GM12872 (cell line): ENCODE measurements around the gene MMP24.

ENCODE experiments used
- TF ChIP-seq, protein P1 (sequence below): IDR thresholded peaks from 3 replicates; pipeline ENCODE4 v1.5.1; 2011; ENCODE audit warnings: low read depth, mild to moderate bottlenecking, low read length, moderate library complexity; ENCODE audit not compliant: insufficient read depth

The MMP24 gene

DNA sequence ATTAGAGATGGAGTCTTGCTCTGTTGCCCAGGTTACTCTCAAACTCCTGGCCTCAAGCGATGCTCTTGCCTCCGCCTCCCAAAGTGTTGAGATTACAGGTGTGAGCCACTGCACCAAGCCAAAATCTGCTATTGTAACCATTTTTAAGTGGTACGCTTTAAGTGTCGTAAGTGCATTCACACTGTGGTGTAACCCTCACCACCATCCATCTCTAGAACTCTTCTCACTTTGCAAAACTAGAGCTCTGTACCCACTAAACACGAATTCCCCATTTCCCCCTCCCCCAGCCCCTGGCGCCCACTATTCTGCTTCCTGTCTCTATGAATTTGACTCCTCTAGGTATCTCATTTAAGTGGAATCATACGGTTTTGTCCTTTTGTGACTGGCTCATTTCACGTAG, 68.6 kb downstream of the MMP24 start:
- TF ChIP-seq, protein P1, sequence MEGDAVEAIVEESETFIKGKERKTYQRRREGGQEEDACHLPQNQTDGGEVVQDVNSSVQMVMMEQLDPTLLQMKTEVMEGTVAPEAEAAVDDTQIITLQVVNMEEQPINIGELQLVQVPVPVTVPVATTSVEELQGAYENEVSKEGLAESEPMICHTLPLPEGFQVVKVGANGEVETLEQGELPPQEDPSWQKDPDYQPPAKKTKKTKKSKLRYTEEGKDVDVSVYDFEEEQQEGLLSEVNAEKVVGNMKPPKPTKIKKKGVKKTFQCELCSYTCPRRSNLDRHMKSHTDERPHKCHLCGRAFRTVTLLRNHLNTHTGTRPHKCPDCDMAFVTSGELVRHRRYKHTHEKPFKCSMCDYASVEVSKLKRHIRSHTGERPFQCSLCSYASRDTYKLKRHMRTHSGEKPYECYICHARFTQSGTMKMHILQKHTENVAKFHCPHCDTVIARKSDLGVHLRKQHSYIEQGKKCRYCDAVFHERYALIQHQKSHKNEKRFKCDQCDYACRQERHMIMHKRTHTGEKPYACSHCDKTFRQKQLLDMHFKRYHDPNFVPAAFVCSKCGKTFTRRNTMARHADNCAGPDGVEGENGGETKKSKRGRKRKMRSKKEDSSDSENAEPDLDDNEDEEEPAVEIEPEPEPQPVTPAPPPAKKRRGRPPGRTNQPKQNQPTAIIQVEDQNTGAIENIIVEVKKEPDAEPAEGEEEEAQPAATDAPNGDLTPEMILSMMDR, result no peak

DNA sequence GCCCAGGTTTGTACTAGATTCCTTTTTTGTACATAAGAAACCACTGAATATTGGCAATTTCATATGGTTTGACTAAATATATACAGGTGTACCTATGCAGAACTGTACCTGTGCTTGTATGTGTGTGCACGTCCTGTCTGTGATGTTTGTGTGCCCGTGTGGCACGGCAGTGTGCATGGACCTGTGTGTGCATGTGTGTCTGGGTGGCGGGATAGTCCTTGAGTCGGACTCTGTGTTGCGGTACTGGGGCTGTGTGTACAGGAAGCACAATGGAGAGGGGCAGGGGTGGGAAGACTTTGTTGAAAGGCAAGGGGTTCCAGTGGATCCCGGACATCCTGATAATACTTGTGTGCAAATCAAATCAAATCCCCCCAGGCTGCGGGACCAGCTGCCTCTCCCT, 69.2 kb downstream of the MMP24 start:
- TF ChIP-seq, protein P1, result no peak

DNA sequence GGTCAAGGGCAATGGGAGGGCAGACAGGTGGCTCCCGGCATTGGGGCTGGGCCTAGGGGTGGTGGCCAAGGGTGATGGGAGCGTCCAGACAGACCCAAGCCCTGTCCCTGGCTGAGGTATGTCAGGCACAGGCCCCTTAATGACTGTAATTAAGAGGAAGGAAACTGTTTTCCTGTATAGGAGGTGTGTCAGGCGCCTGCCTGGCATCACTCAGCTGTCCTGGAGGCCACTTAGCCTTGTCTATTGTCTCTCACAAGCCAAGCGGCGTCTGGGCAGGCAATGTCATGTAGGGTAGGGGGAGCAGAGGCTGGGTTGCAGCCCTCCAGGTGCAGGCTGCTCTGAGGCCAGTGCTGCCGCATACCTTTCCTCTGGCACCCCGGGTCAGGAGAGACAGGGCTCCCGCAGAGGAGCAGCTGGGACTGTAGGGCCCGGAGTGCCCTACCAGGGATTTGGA, 69.6 kb downstream of the MMP24 start:
- TF ChIP-seq, protein P1, result no peak

DNA sequence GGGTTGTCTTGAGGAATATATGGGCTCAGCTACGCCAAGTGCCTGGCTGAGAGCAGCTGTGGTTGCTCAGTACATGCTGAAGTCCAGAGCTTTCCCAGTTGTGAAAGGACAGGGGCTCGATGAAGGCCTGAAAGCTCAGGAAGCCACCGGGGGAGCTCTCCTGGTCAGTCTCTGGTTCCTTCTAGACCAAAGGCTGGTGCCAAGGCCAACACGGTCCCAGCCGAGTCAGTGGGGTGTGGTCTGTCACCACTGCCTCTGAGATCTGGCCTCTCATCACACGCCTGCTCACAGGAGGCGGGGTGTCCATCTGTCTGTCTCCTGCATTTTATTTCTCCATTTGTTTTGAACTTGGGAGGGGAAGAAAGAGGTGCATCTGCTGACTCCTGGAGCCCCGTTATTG, 70.7 kb downstream of the MMP24 start:
- TF ChIP-seq, protein P1, result no peak

DNA sequence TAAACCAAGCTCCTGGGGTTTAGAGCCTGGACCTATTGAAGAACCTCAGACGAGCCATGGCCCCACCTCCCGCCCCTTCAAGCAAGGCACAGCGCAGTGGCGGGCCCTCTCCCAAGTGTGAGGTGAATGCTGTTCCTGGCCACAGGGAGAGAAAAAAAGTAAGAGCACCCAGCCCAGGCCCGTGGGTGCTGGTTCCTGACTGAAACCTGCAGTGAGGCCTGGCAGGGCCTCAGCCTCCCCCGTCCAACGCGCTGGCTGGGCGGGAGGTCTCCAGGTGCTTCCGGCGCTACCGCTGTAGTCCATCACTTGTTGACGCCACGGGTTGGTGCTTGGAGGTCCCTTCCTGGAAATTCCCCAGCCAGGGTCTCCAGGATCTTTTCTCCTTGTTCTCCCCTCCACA, 71.2 kb downstream of the MMP24 start:
- TF ChIP-seq, protein P1, result no peak

DNA sequence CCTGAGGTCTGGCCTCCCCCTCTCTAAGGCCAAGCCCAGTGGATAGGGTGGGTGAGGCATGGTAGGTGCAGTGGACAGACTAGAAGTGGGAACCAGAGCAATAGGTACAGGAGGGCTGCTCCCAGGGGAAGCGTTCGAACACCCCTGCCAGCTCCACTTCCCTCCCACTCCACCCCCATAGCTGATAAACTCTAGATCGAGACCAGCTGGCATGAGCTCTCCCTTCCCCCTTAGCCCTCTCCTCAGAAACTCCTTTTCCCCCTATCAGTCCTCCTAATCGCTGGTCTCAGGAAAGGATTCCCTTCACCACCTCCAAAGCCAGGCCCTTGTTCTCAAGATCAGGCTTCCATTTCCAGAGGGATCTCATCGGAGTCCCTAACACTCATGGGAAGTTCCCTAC, 71.8 kb downstream of the MMP24 start:
- TF ChIP-seq, protein P1, result no peak

DNA sequence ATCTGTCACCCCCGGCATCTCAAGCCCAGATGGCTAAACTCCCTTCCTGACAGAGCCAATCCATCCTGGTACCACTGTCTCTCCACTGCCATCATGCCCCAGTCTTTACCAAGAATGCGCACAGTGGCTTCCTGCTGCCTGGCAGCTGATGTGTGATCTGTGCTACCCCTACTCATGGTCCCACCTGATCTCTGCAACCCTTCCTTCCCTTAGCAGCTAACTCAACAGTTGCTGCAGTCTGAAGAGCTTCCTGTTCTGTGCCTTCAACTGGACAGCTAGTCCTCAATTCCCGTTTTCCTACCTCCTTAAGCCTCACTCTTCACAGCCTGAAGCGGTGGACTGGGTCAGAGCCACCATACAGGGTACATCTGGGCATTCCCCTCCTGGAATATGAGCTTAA, 73.3 kb downstream of the MMP24 start:
- TF ChIP-seq, protein P1, result no peak

DNA sequence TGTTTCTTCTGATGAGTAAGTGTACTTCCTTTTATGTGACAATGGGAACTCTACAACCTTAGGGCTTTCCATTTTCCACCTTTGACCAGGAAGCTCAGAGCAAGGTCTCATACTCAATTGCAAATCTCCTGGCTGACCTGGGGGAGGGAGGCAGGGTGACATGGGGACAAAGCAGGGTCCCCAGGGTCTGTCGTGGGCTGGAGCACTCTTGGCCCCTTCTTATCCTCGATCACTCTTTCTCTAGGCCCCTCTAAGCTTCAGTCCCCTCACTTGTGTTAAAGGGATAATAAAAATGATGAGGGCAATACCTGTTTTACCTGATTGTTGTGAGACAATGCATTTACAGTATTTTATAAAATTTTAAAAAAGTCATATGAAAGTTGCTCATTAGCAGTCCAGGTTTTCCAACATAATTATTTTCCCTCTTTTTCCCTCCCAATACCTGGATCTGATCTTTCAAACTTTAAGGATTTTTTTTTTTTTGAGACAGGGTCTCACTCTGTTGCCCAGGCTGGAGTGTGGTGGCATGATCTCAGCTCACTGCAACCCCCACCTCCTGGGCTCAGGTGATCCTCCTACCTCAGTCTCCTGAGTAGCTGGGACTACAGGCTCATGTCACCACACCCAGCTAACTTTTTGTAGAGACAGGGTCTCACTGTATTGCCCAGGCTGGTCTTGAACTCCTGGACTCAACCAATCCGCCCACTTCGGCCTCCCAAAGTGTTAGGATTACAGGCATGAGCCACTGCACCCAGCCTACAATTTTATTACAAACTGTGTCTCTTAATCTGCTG, 74.2 kb downstream of the MMP24 start:
- TF ChIP-seq, protein P1, result no peak
